ENCODE measurements around the gene GZMB. TPM values are rescaled to one million over a fixed set of nuclear protein-coding genes. Genes with fewer than 3 reads are reported as not detected.

The GZMB gene
- polyA plus RNA-seq, 1 experiment: not detected

- H3K4me3 ChIP-seq (ENCODE audit: low read depth, low read length): no peak overlapping the region
- no peaks in the 10 kb centered on the region; the same call in 1 of the 2 replicates for H3K9me3 ChIP-seq (ENCODE audit: control insufficient read depth, insufficient read depth, low read length)
- ChIA-PET CTCF (no interaction called here), POLR2A (no interaction called here)
- H3K27ac ChIP-seq (ENCODE audit: low read depth, low read length): no peak overlapping the region
- H3K27me3 ChIP-seq (ENCODE audit: control insufficient read depth, insufficient read depth, low read length): no peaks in the 10 kb centered on the region
- no peak for TF ChIP-seq CTCF (IDR thresholded peaks at IDR 0.05; ENCODE audit: low read depth, low read length)
- DNase-seq (ENCODE audit: low read depth, low spot score): no peak
Measured at GRCh38 chr14:24613241-24613640, 20.7 kb downstream of the GZMB start.

DNA sequence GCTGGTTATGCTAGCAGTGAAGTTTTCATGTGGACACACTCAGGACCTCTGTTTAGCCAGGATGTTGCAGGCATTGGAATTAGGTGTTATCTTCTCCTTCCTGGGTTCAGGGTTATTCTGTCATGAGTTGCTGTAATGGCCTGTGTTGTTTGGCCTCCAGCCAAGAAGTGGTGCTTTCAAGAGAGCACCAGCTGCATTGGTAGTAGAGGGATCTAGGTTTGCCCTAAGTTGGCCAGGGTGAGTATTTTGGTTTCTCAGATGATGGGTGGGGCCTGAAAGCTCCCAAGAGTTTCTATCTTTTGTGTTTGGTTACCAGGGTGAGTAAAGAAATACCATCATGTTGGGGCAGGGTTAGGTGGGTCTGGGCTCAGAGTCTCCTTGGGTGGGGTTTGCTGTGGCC is 21.8 kb downstream of the GZMB start:
- CTCF ChIA-PET: no interaction called here
- POLR2A ChIA-PET: no interaction called here
- Histone ChIP-seq H3K27ac (ENCODE audit: low read depth, low read length) (no peak overlapping the region), H3K9me3 (ENCODE audit: control insufficient read depth, insufficient read depth, low read length) (no peaks in the 10 kb centered on the region; the same call in 1 of the 2 replicates), H3K27me3 (ENCODE audit: control insufficient read depth, insufficient read depth, low read length) (no peaks in the 10 kb centered on the region), H3K4me3 (ENCODE audit: low read depth, low read length) (no peak overlapping the region)
- no peak for DNase-seq (ENCODE audit: low read depth, low spot score)
- no peak for TF ChIP-seq CTCF (IDR thresholded peaks at IDR 0.05; ENCODE audit: low read depth, low read length)

GRCh38 chr14:24609655-24610344 is 24.2 kb downstream of the GZMB start, which contains the start of gene GZMH:
TSS of gene GZMH (minus strand) at chr14:24609685. CDS start at chr14:24609613, 72 bp downstream.
- TF ChIP-seq CTCF (IDR thresholded peaks at IDR 0.05; ENCODE audit: low read depth, low read length): no peak
- Histone ChIP-seq H3K27ac (ENCODE audit: low read depth, low read length) (no peak within 1 kb of the TSS), H3K27me3 (ENCODE audit: control insufficient read depth, insufficient read depth, low read length) (no peaks in the 10 kb centered on the region), H3K9me3 (ENCODE audit: control insufficient read depth, insufficient read depth, low read length) (peaks cover 5% of the 10 kb centered on the region), H3K4me3 (ENCODE audit: low read depth, low read length) (no peak within 1 kb of the TSS)
- CTCF ChIA-PET: no interaction called here
- no peak for DNase-seq (ENCODE audit: low read depth, low spot score)
- POLR2A ChIA-PET: no interaction called here

GRCh38 chr14:24607635-24608514 is 26.1 kb downstream of the GZMB start:
- ChIA-PET POLR2A (no interaction called here), CTCF (no interaction called here)
- Histone ChIP-seq H3K27me3 (ENCODE audit: control insufficient read depth, insufficient read depth, low read length) (no peaks in the 10 kb centered on the region), H3K27ac (ENCODE audit: low read depth, low read length) (no peak overlapping the region), H3K9me3 (ENCODE audit: control insufficient read depth, insufficient read depth, low read length) (peaks cover 5% of the 10 kb centered on the region), H3K4me3 (ENCODE audit: low read depth, low read length) (no peak overlapping the region)
- no peak for TF ChIP-seq CTCF (IDR thresholded peaks at IDR 0.05; ENCODE audit: low read depth, low read length)
- no peak for DNase-seq (ENCODE audit: low read depth, low spot score)

DNA sequence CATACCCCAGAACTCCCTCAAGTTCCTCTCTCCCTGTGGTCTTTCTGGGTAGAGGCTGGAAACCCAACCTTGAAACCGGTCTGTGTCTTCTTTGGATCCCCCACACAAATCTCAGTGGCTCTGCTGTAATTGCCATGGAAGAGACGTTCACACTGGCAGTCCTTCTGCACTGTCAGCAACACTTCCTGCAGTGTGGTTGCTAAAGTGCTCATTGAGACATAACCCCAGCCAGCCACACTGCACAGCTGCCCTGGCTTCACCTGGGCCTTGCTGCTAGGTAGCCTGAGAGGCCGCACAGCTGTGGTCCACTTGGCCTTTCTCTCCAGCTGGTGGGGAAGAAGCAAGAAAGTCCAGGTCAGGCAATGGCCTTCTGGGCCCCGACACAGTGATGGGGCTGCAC is 26.9 kb downstream of the GZMB start:
- no peak for TF ChIP-seq CTCF (IDR thresholded peaks at IDR 0.05; ENCODE audit: low read depth, low read length)
- no peak overlapping the region for H3K27ac ChIP-seq (ENCODE audit: low read depth, low read length)
- ChIA-PET POLR2A (no interaction called here), CTCF (no interaction called here)
- H3K4me3 ChIP-seq (ENCODE audit: low read depth, low read length): no peak overlapping the region
- no peaks in the 10 kb centered on the region for H3K27me3 ChIP-seq (ENCODE audit: control insufficient read depth, insufficient read depth, low read length)
- no peak for DNase-seq (ENCODE audit: low read depth, low spot score)
- peaks cover 5% of the 10 kb centered on the region for H3K9me3 ChIP-seq (ENCODE audit: control insufficient read depth, insufficient read depth, low read length)

Measured in AG04450 (cell line).